ENCODE measurements around the gene IER3IP1. TPM values are rescaled to one million over a fixed set of nuclear protein-coding genes. Genes with fewer than 3 reads are reported as not detected.

IER3IP1 gene
- total RNA-seq, 1 experiment from 2014 or later = 7.6 TPM

DNA sequence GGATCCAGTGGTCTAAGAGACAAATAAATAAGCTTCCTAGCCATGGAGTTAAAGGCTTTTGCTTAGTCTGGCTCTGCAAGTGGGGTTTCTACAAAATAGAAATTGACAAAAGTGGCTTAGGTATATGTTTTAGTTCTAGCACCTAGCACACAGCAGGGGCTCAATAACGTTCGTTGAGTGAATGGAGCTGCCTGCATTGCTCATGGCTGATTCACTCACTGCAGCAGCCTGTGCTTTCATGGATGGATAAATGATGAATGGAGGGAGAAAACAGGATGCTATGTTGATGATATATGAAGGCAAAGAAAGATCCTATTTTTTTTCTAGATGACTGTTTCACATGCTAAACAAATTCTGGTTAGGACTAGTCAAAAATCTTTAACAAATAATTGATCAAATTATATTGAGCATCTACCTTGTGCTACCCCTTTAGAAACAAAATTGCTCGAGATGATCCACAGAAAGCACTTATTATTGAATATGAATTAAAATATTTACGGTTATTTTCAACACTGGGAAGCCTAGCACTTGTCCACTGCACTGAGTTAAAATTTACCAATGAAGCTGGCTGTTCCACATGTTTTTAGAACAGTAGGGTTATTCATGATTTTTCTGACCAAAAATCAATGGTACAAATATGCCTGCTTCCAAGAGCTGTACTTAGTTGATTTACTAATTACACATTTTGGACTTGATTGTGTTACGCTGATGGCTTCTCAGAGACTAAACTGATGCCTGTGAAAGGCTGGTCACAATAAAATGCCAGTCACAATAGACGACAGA lies 65.5 kb downstream of the IER3IP1 start:
- no peak overlapping the region for H2AFZ ChIP-seq (ENCODE audit: low read length)
- H3K27ac ChIP-seq (ENCODE audit: insufficient read length, low read depth, low read length) = no peak overlapping the region
- H4K20me1 ChIP-seq (ENCODE audit: control insufficient read depth, insufficient read depth, insufficient read length) = no peaks in the 10 kb centered on the region
- no peaks in the 10 kb centered on the region for H3K9me3 Mint-ChIP-seq
- H3K4me1 Mint-ChIP-seq = peaks cover 75 to 76% of the 10 kb centered on the region in 2 experiments
- peak overlapping the region in 2 of 3 experiments; percentile 12 to 57; a peak in 1 of 7 replicates for H3K27ac Mint-ChIP-seq
- H3K27me3 ChIP-seq (ENCODE audit: insufficient read depth, low read length) = no peaks in the 10 kb centered on the region
- peaks cover 9 to 49% (median 37%) of the 10 kb centered on the region in 3 experiments; a peak in 6 of 7 replicates for H3K36me3 Mint-ChIP-seq (ENCODE audit: insufficient read depth in 1 of 3, low read depth in 3 of 3)
- no peaks in the 10 kb centered on the region for H3K79me2 ChIP-seq (ENCODE audit: insufficient read depth, low read length)
- H2AK5ac ChIP-seq (ENCODE audit: insufficient read length, low read length) = no peak overlapping the region
- no peak overlapping the region for H4K5ac ChIP-seq (ENCODE audit: insufficient read length, low read depth, low read length)
- no peak overlapping the region for H3K14ac ChIP-seq (ENCODE audit: insufficient read depth, low read length)
- no peak overlapping the region for H2BK15ac ChIP-seq (ENCODE audit: low read depth, low read length)
- no peaks in the 10 kb centered on the region for H3K79me1 ChIP-seq (ENCODE audit: insufficient read depth, low read depth, low read length, poor library complexity, severe bottlenecking)
- H3K9me3 ChIP-seq (ENCODE audit: control insufficient read depth, low read depth, low read length) = no peaks in the 10 kb centered on the region
- DNase-seq = no peak
- no CpG with 5 or more reads among the region's 6 CpGs for WGBS (ENCODE audit: extremely low coverage, insufficient read length, low lambda C conversion rate)
- no peak overlapping the region for H3K23ac ChIP-seq (ENCODE audit: insufficient read length, low read depth, low read length)
- H3K56ac ChIP-seq (ENCODE audit: insufficient read length, low read depth, low read length) = no peak overlapping the region
- H4K8ac ChIP-seq (replicated peaks; ENCODE audit: insufficient read length, low read depth, low read length) = no peak overlapping the region
- H3K4me1 ChIP-seq (ENCODE audit: insufficient read depth, low read length) = no peaks in the 10 kb centered on the region; the same call in 1 of the 2 replicates
- H3K4ac ChIP-seq (ENCODE audit: low read depth, low read length) = no peak overlapping the region
- no peak overlapping the region for H3K9ac ChIP-seq (ENCODE audit: extremely low read depth, insufficient read length, low read length)
- no peak overlapping the region for H2BK12ac ChIP-seq (ENCODE audit: insufficient read length, low read depth, low read length)
- H4K91ac ChIP-seq (ENCODE audit: insufficient read length, low read depth, low read length) = no peak overlapping the region
- TF ChIP-seq, protein P1, sequence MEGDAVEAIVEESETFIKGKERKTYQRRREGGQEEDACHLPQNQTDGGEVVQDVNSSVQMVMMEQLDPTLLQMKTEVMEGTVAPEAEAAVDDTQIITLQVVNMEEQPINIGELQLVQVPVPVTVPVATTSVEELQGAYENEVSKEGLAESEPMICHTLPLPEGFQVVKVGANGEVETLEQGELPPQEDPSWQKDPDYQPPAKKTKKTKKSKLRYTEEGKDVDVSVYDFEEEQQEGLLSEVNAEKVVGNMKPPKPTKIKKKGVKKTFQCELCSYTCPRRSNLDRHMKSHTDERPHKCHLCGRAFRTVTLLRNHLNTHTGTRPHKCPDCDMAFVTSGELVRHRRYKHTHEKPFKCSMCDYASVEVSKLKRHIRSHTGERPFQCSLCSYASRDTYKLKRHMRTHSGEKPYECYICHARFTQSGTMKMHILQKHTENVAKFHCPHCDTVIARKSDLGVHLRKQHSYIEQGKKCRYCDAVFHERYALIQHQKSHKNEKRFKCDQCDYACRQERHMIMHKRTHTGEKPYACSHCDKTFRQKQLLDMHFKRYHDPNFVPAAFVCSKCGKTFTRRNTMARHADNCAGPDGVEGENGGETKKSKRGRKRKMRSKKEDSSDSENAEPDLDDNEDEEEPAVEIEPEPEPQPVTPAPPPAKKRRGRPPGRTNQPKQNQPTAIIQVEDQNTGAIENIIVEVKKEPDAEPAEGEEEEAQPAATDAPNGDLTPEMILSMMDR (conservative IDR thresholded peaks at IDR 0.05) = no peak
- H3K4me2 ChIP-seq (ENCODE audit: insufficient read depth, insufficient read length, low read length) = no peak overlapping the region
- no peak overlapping the region for H2BK20ac ChIP-seq (ENCODE audit: low read depth, low read length, poor library complexity, severe bottlenecking)
- no peak overlapping the region for H3K4me3 Mint-ChIP-seq
- no peaks in the 10 kb centered on the region for H3K27me3 Mint-ChIP-seq (ENCODE audit: low read depth)
- H2BK5ac ChIP-seq (ENCODE audit: insufficient read length, low read length) = no peak overlapping the region
- no peaks in the 10 kb centered on the region for H3K23me2 ChIP-seq (ENCODE audit: insufficient read length, low read depth, low read length, poor library complexity, severe bottlenecking)
- H3T11ph ChIP-seq (ENCODE audit: low read length) = no peak overlapping the region
- no peak overlapping the region for H3K18ac ChIP-seq (ENCODE audit: insufficient read length, low read depth, low read length)
- no peak overlapping the region for H2BK120ac ChIP-seq (ENCODE audit: low read depth, low read length, poor library complexity, severe bottlenecking)
